Fibroblast of skin of abdomen (primary cell): ENCODE results near the gene PDCD4. TPM values are rescaled to one million over a fixed set of nuclear protein-coding genes. Genes with fewer than 3 reads are reported as not detected.
A peak's percentile ranks its signal among the peaks of the same experiment; 100 is the strongest.

Experiments used
- DNase-seq: peaks from one replicate; pipeline ENCODE4 v3.0.0-alpha.2; 2013
- polyA plus RNA-seq, 2 experiments: library from polyadenylated mRNA; unstranded; fragments of 120-200 nt; gene quantifications; one replicate each; pipeline ENCODE4 v1.2.1, GENCODE V29; 2013; ENCODE audit not compliant: insufficient read length in 2 of 2

PDCD4 gene
- polyA plus RNA-seq (2013, experiment 1 of 2; ENCODE audit: insufficient read length), result 68.7 TPM
- 65.4 TPM for polyA plus RNA-seq (2013, experiment 2 of 2; ENCODE audit: insufficient read length)

- DNase-seq, result peak; percentile 99
These were observed at the start of gene PDCD4 for GRCh38 chr10:110871298-110872084. Gene PDCD4, plus strand, starts transcription at chr10:110871928. Its CDS starts 4,100 bp downstream, at chr10:110876028.

DNA sequence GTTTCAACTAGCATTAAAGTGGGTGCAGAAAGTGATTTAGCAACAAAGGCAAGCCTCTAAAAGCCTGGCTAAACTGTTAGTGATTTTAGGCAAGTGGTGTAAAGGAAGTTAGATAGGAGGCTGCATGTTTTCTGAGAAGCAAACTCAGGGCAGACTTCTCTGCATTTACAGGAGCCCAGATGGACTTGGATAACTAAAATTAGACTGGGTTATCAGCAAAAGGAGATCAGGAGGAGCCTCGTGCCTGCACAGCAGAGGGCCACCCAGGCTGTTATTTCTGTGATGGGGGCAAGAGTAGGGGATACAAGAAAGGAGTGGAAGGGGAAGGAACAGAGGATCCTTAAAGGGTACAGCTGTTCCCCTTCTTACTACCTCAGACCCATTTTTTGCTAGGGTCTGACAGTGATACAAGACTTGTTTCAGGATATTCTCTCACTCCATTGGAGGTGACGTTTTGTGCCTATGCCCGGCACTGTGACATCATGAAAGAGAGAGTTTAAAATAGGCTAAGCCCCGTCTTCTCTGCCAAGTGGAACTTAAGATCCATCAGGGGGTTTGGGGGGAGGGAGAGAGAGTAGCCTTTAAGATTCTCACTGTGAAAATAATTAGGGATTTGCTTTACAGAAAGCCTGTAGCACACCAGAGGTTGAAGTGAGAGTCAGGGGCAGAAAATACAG is 49.6 kb upstream of the PDCD4 start:
- DNase-seq, result no peak

- no peak for DNase-seq
These were observed 48.9 kb upstream of the PDCD4 start for GRCh38 chr10:110822712-110823311.

- DNase-seq, result no peak
These were observed 47.6 kb upstream of the PDCD4 start for GRCh38 chr10:110824152-110824441.

- no peak for DNase-seq
These were observed 47.1 kb upstream of the PDCD4 start for GRCh38 chr10:110824660-110825059.

GRCh38 chr10:110825508-110825907 is 46.2 kb upstream of the PDCD4 start:
- no peak for DNase-seq

DNA sequence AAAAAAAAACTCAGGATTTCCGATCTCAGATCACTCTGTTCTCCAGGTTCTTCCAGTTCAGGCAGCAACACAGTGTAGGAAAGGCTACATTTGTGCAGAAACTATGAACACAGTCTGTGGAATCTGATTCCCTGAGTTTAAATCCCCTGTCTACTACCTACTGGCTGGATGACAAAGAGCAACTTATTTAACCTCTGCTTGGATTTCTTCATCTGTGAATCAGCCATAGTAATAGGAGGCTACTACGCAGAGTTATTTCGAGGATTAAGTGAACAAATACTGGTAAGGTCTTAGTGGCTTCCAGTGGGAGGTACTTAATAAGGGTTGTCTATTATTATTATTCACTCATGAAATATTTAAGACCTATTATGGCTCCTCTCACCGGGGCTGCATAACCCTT is 44.3 kb upstream of the PDCD4 start:
- DNase-seq, result peak; percentile 61

DNA sequence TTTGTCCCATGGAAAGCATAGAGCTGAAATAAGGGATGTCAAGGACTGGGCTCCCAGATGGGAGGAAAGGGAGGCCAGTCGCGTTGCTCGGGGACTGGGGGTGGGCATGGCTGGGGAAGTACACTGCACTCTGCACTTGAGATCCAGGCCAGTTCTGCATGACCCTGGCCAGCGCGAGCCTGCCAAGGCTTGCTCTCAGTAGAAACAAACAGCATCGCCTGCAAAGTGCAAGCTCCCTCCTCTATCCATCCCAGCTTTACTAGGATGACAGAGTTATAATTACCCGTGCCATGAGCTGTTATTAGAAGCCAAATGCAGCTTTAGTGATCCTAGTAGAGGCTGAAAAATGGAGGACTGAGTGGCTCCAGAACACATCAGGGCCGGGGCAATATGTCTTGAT is 43.9 kb upstream of the PDCD4 start:
- no peak for DNase-seq

- DNase-seq, result no peak
These were observed 43.2 kb upstream of the PDCD4 start for GRCh38 chr10:110828525-110828924.

- DNase-seq, result no peak
These were observed 41.9 kb upstream of the PDCD4 start for GRCh38 chr10:110829721-110830410.

DNA sequence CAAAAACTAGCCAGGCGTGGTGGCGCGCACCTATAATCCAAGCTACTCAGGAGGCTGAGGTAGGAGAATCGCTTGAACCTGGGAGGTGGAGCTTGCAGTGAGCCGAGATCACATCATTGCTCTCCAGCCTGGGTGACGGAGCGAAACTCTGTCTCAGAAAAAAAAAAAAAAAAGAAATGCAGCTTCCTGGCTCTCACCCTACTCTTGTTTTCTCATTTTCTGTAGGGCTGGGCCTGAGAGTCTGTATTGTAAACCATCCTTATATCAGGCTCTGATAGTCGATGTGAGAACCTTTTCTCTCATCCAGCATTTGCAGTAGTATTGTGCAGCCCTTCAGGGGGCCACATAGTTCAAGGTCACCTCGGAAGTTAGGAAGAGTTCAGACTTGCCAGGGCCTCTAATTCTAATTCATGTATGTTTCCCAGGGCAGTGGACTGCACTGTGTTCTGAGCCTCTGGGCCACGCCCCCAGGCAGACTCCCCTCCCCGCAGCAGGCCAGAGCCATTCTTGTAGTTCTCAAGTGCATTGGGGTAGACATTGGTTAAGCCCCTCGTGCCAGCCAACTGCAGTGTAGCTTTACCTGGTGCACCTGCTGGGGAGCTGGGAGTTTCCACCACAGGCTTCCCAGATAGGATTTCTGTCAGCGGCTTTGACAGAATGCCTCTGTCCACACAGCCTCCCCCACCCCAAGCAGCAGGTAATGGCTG is 38.3 kb upstream of the PDCD4 start:
- no peak for DNase-seq

- DNase-seq, result no peak
These were observed 37.6 kb upstream of the PDCD4 start for GRCh38 chr10:110833941-110834628.

DNA sequence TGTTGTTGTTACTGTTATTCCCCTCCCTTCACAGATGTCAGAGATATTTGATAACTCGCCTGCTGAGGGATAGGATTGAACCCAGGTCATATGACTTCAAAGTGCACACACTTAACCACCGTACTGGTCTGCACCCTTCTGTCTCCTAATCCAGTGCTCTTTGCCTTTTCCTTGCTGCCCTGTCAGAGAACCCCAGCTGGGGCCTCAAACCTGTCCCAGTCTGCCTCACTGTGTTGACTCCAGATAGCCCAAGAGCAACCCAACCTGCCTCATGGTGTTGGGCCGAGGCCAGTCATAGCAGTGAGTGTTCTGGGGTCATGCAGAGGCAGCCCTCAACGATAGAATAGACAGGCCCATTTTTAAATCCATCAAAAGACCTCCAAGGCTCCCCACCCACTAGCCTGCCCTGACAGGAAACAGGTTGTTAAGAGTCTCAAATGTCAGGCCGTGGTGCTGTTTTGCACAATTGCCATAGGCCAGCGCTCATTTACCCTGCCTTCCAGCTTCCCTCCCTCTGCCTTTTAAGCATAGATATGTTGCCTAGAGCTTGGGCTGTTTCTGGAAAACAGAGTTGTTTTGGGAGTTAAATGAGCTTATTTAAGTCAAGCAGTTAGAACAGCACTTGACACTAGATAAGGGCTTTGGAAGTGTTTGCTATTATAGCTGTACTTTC is 37.0 kb upstream of the PDCD4 start:
- DNase-seq, result no peak

- DNase-seq, result no peak
These were observed 35.9 kb upstream of the PDCD4 start for GRCh38 chr10:110835841-110836240.

- DNase-seq, result no peak
These were observed 35.0 kb upstream of the PDCD4 start for GRCh38 chr10:110836706-110837105.

- DNase-seq, result no peak
These were observed 34.1 kb upstream of the PDCD4 start for GRCh38 chr10:110837418-110838171.

DNA sequence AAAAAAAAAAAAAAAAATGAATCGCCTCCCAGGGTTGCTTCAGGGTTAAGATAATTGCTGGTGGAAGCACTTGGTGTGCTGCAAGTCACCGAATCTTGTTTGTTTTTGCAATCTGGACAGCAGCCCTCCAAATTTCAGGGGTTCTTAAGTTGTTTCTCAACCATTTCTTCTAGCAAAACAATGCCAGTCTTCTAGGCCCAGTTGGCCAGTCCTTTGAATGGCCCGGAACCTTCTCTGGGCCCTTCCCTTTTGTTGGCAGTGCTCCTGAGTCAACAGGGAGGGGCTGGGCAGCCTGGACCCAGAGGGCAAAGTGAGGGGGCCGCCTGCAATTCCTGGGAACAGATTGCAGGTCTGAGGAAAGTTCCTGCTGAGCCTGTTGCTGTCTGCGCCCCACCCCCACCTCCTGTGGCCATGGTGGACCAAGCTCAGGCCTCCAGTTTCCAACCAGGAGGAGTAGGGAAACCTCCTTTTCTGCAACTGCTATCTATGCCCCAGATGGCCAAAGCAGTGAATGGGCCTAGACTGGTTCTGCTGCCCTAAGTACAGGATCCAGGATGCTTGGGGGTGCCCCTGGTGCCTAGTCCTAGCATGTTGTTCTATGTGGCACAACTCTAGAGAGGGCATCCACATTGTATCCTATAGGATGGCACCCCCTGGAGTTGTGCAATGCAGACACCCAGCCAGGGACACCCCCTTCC is 31.4 kb upstream of the PDCD4 start:
- DNase-seq, result no peak

DNA sequence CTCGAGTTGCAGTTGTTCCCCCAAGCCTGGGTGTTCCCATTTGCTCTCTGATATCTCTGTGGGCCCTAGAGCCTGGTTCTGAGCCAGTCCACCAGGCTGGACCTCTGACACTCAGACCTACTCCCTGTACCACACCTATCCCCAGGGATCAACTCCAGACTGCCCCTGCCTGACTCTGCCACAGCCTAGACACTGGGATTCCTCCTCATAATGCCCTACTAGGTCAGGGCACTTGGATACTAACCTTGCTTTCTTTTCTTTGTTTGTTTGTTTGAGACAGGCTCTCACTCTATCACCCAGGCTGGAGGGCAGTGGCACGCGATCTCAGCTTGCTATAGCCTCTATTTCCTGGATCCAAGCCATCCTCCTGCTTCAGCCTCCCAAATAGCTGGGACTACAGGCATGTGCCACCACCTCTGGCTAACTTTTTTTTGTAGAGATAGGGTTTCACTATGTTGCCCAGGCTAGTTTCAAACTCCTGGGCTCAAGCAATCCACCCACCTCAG is 30.8 kb upstream of the PDCD4 start:
- DNase-seq, result no peak

DNA sequence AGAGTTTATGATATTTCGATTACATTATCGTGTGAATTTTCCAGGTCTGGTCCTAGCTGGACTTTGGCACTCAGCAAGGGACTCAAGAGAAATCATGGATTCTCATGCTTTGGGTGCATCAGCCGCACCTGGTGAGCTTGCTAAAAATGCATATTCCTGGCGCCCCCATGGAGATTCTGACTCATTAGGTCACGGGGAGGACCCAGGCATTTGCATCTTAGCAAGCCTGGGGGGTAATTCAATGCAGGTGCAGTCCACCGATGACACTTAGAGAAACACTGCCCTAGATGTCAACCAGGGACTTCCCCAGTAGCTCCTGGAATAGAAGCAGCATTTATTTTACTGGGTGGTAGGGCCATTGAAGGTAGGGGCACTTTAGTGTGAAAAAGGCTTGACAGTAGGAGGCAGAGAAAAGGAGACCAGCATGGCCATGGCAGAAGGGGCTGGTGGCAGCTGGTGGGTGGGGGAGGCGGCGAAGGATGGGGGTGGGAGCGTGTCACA is 29.9 kb upstream of the PDCD4 start:
- no peak for DNase-seq
